IMR-90 (cell line): ENCODE measurements around the gene MEGF9. TPM values are rescaled to one million over a fixed set of nuclear protein-coding genes. Genes with fewer than 3 reads are reported as not detected.

Source experiments
- ATAC-seq: fragments of 200-7000 bp; cut with Tn5 transposase; 2 replicates; pipeline ENCODE4 v1.9.1; 2020; ENCODE audit warnings: low read depth, mild to moderate bottlenecking, moderate library complexity
- BruUV-seq: library from RNA; stranded (reverse); fragments of 400-500 nt; replicated peaks from 2 replicates; lab custom pipeline; 2021; lab: Mats Ljungman, UMichigan
- CTCF ChIA-PET: fragments of 300-600 bp; formaldehyde crosslinking; extraction: SDS; loops from one replicate; lab custom pipeline; 2021; ENCODE audit warnings: antibody characterized with exemption; lab: Yijun Ruan, JAX
- POLR2A ChIA-PET: fragments of 300-600 bp; sonication (Branson Sonifier 250); formaldehyde crosslinking; loops from one replicate; lab custom pipeline; 2022; ENCODE audit warnings: antibody characterized with exemption; ENCODE audit not compliant: unreplicated experiment; lab: Charles Lee
- DNase-seq: peaks from one replicate; pipeline ENCODE4 v3.0.0; 2013
- H2AFZ ChIP-seq: replicated peaks from 2 replicates; pipeline ENCODE3; 2013; ENCODE audit warnings: low read length, mild to moderate bottlenecking; ENCODE audit not compliant: poor library complexity
- H2AK5ac ChIP-seq: 2 replicates; pipeline ENCODE4 v1.6.1; 2013; ENCODE audit warnings: low read depth, low read length, inconsistent platforms
- H2AK9ac ChIP-seq: replicated peaks from 2 replicates; pipeline ENCODE3; 2013; ENCODE audit warnings: mild to moderate bottlenecking, low read depth, low read length, moderate library complexity; ENCODE audit not compliant: poor library complexity
- H2BK120ac ChIP-seq: 2 replicates; pipeline ENCODE4 v1.6.1; 2013; ENCODE audit warnings: low read depth, low read length, inconsistent platforms
- H2BK15ac ChIP-seq: 3 replicates; pipeline ENCODE4 v1.6.1; 2013; ENCODE audit warnings: low read depth, low read length, inconsistent platforms
- H2BK20ac ChIP-seq: 2 replicates; pipeline ENCODE4 v1.6.1; 2013; ENCODE audit warnings: low read depth, mild to moderate bottlenecking, inconsistent platforms, low read length, moderate library complexity
- H2BK5ac ChIP-seq: 2 replicates; pipeline ENCODE4 v1.6.1; 2013; ENCODE audit warnings: mild to moderate bottlenecking, low read depth, low read length, inconsistent platforms; ENCODE audit not compliant: poor library complexity, severe bottlenecking
- H3K14ac ChIP-seq: replicated peaks from 2 replicates; pipeline ENCODE4 v1.6.1; 2013; ENCODE audit warnings: low read depth, low read length, inconsistent platforms
- H3K18ac ChIP-seq: 2 replicates; pipeline ENCODE4 v1.6.1; 2013; ENCODE audit warnings: low read depth, low read length, control low read depth
- H3K23ac ChIP-seq: 2 replicates; pipeline ENCODE4 v1.6.1; 2013; ENCODE audit warnings: low read depth, low read length, inconsistent platforms
- H3K27ac ChIP-seq: 2 replicates; pipeline ENCODE4 v1.5.1; 2013; ENCODE audit warnings: mild to moderate bottlenecking, control low read depth, low read length; ENCODE audit not compliant: insufficient read depth
- H3K27me3 ChIP-seq: 2 replicates; pipeline ENCODE4 v1.6.1; 2013; ENCODE audit warnings: low read length; ENCODE audit not compliant: control insufficient read depth, insufficient read depth
- H3K36me3 ChIP-seq: 2 replicates; pipeline ENCODE4 v1.6.1; 2013; ENCODE audit warnings: low read length, mixed read lengths; ENCODE audit not compliant: control insufficient read depth, insufficient read depth
- H3K4ac ChIP-seq: 2 replicates; pipeline ENCODE4 v1.6.1; 2013; ENCODE audit warnings: low read depth, low read length, inconsistent platforms
- H3K4me1 ChIP-seq: 2 replicates; pipeline ENCODE4 v1.6.1; 2013; ENCODE audit warnings: low read length, mixed read lengths; ENCODE audit not compliant: control insufficient read depth, insufficient read depth
- H3K4me2 ChIP-seq: 2 replicates; pipeline ENCODE4 v1.6.1; 2013; ENCODE audit warnings: low read depth, mild to moderate bottlenecking, control low read depth, low read length, moderate library complexity
- H3K4me3 ChIP-seq: 2 replicates; pipeline ENCODE4 v1.5.1; 2013; ENCODE audit warnings: low read depth, mild to moderate bottlenecking, control low read depth, low read length, moderate library complexity; ENCODE audit not compliant: insufficient read depth
- H3K56ac ChIP-seq: 2 replicates; pipeline ENCODE4 v1.6.1; 2013; ENCODE audit warnings: low read length, inconsistent platforms; ENCODE audit not compliant: insufficient read depth; ENCODE audit errors: extremely low read depth
- H3K79me1 ChIP-seq, 2 experiments: 2 replicates each; pipeline ENCODE4 v1.6.1; 2013; ENCODE audit warnings: low read length in 2 of 2, inconsistent platforms in 1 of 2, low read depth in 1 of 2
- H3K9ac ChIP-seq: 2 replicates; pipeline ENCODE4 v1.6.1; 2013; ENCODE audit warnings: low read depth, low read length, control low read depth
- H3K9me1 ChIP-seq: 2 replicates; pipeline ENCODE4 v1.6.1; 2013; ENCODE audit warnings: low read length, inconsistent platforms; ENCODE audit not compliant: insufficient read depth
- H3K9me3 ChIP-seq: 2 replicates; pipeline ENCODE4 v1.6.1; 2013; ENCODE audit warnings: low read length; ENCODE audit not compliant: control insufficient read depth, insufficient read depth
- H4K20me1 ChIP-seq: 2 replicates; pipeline ENCODE4 v1.6.1; 2013; ENCODE audit warnings: low read length, inconsistent platforms; ENCODE audit not compliant: insufficient read depth
- H4K5ac ChIP-seq: 2 replicates; pipeline ENCODE4 v1.6.1; 2013; ENCODE audit warnings: mild to moderate bottlenecking, low read depth, low read length, control low read depth
- H4K8ac ChIP-seq, 2 experiments: 2 replicates each; pipeline ENCODE4 v1.6.1; 2013; ENCODE audit warnings: low read depth in 2 of 2, low read length in 2 of 2, control low read depth in 1 of 2, inconsistent platforms in 1 of 2
- H4K91ac ChIP-seq: 2 replicates; pipeline ENCODE4 v1.6.1; 2013; ENCODE audit warnings: low read depth, low read length, inconsistent platforms; ENCODE audit not compliant: insufficient read depth
- CHD1 ChIP-seq: IDR thresholded peaks from 2 replicates; pipeline ENCODE4 v1.6.1; 2012; ENCODE audit warnings: low read depth, low read length, improper control_type of control experiment
- FOS ChIP-seq: fragments of 150-350 bp; IDR thresholded peaks from 2 replicates; pipeline ENCODE4 v1.6.1; 2016; ENCODE audit warnings: low read depth, low read length
- MXI1 ChIP-seq: IDR thresholded peaks from 2 replicates; pipeline ENCODE4 v1.6.1; 2012; ENCODE audit warnings: low read depth, mild to moderate bottlenecking, low read length, moderate library complexity, borderline replicate concordance
- NFE2L2 ChIP-seq: fragments of 150-350 bp; IDR thresholded peaks from 2 replicates; pipeline ENCODE4 v1.6.1; 2016; ENCODE audit warnings: low read depth, mild to moderate bottlenecking, low read length
- RAD21 ChIP-seq: IDR thresholded peaks from 2 replicates; pipeline ENCODE4 v1.6.1; 2012; ENCODE audit warnings: low read length, improper control_type of control experiment
- RFX5 ChIP-seq: IDR thresholded peaks from 2 replicates; pipeline ENCODE4 v1.8.0; 2012; ENCODE audit warnings: low read depth, mild to moderate bottlenecking, low read length, moderate library complexity
- SMC3 ChIP-seq: fragments of 150-350 bp; IDR thresholded peaks from 2 replicates; pipeline ENCODE4 v1.6.1; 2016; ENCODE audit warnings: low read depth, mild to moderate bottlenecking, antibody characterized with exemption, low read length, moderate library complexity
- WGBS, 2 experiments: methylation state at CpG; one replicate each; pipeline versions ENCODE4 v1.1.5 to v1.1.7; 2013; ENCODE audit warnings: missing lambda C conversion rate in 2 of 2; ENCODE audit not compliant: insufficient read length in 1 of 2; ENCODE audit errors: extremely low coverage in 2 of 2; 5-methylcytosine and 5-hydroxymethylcytosine counted together
- dilution Hi-C: fragments of 300-500 bp; cut with HindIII; formaldehyde crosslinking; loops from one replicate; pipeline ENCODE4 v1.14.3; 2018; ENCODE audit warnings: low sequenced_read_pairs; ENCODE audit not compliant: unreplicated experiment
- in situ Hi-C: fragments of 300-500 bp; cut with MboI; formaldehyde crosslinking; loops from 3 replicates; pipeline ENCODE4 v1.14.3; 2019; ENCODE audit warnings: low sequenced_read_pairs, inconsistent platforms, mixed read lengths
- intact Hi-C: fragments of 100-400 bp; cut with micrococcal nuclease; formaldehyde crosslinking; loops from 2 replicates; pipeline ENCODE4 v1.10.0; 2022
- polyA plus RNA-seq, 3 experiments: library from polyadenylated mRNA; depleted of rRNA; stranded (reverse); fragments of >200 nt; gene quantifications; 2 replicates each; pipeline ENCODE4 v1.2.3, GENCODE V29; 2012; ENCODE audit warnings: low replicate concordance in 1 of 3
- total RNA-seq: library from RNA; depleted of rRNA; stranded (reverse); fragments of >200 nt; gene quantifications from 2 replicates; pipeline ENCODE4 v1.2.3, GENCODE V29; 2012
- TF ChIP-seq, protein P1 (sequence below): fragments of 150-350 bp; IDR thresholded peaks from 2 replicates; pipeline ENCODE4 v1.6.1; 2016; ENCODE audit warnings: low read depth, mild to moderate bottlenecking, low read length, moderate library complexity, borderline replicate concordance

MEGF9 gene
- total and polyA plus RNA-seq, 2 of the 4 experiments (the other 2 are of a cell fraction): 3.4 TPM

DNA sequence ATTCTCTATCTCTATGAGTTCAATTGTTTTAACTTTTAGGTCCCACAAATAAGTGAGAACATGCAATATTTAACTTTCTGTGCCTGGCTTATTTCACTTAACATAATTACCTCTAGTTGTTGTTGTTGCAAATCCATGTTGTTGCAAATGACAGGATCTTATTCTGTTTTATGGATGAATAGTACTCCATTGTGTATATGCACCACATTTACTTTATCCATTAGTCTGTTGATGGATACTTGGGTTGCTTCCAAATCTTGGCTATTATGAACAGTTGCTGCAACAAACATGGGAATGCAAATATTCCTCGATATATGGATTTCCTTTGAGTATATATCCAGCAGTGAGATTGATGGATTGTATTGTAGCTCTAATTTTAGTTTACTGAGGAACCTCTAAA lies 36.3 kb downstream of the MEGF9 start:
- no peaks in the 10 kb centered on the region for H3K27me3 ChIP-seq
- no peak overlapping the region for H3K4me3 ChIP-seq
- H3K9me1 ChIP-seq: no peaks in the 10 kb centered on the region
- no TSS peak for BruUV-seq
- no peak overlapping the region for H3K4ac ChIP-seq
- H2BK20ac ChIP-seq: no peak overlapping the region
- intact Hi-C loops: no loop called here
- H3K9ac ChIP-seq: no peak overlapping the region
- dilution Hi-C loops: no loop called here
- no CpG with 5 or more reads among the region's 1 CpG for WGBS, 2 experiments
- H4K20me1 ChIP-seq: no peaks in the 10 kb centered on the region
- ATAC-seq: no peak
- no peak overlapping the region for H3K23ac ChIP-seq
- H2AK5ac ChIP-seq: no peak overlapping the region
- no peak overlapping the region for H3K18ac ChIP-seq
- H4K5ac ChIP-seq: no peak overlapping the region
- no peak overlapping the region for H4K91ac ChIP-seq
- no peak overlapping the region for H4K8ac ChIP-seq
- no peak for TF ChIP-seq SMC3
- TF ChIP-seq, protein P1, sequence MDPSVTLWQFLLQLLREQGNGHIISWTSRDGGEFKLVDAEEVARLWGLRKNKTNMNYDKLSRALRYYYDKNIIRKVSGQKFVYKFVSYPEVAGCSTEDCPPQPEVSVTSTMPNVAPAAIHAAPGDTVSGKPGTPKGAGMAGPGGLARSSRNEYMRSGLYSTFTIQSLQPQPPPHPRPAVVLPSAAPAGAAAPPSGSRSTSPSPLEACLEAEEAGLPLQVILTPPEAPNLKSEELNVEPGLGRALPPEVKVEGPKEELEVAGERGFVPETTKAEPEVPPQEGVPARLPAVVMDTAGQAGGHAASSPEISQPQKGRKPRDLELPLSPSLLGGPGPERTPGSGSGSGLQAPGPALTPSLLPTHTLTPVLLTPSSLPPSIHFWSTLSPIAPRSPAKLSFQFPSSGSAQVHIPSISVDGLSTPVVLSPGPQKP: no peak
- no peak for TF ChIP-seq RAD21
- no peak for TF ChIP-seq NFE2L2
- TF ChIP-seq CHD1: no peak
- TF ChIP-seq FOS: no peak
- no peak for TF ChIP-seq RFX5
- TF ChIP-seq MXI1: no peak
- no peak overlapping the region for H3K14ac ChIP-seq
- H2AK9ac ChIP-seq: no peak overlapping the region
- ChIA-PET POLR2A (no interaction called here), CTCF (no interaction called here)
- no peaks in the 10 kb centered on the region for H3K9me3 ChIP-seq
- H3K79me1 ChIP-seq: peaks cover 4 to 32% of the 10 kb centered on the region in 2 experiments; a peak in 3 of 4 replicates
- no peak overlapping the region for H2BK120ac ChIP-seq
- H3K27ac ChIP-seq: no peak overlapping the region
- no peak overlapping the region for H2BK5ac ChIP-seq
- no peak overlapping the region for H3K4me2 ChIP-seq
- H2BK15ac ChIP-seq: no peak overlapping the region
- in situ Hi-C loops: no loop called here
- H2AFZ ChIP-seq: no peak overlapping the region
- H3K4me1 ChIP-seq: no peaks in the 10 kb centered on the region; the same call in 1 of the 2 replicates
- no peak for DNase-seq
- H3K36me3 ChIP-seq: no peaks in the 10 kb centered on the region
- no peak overlapping the region for H3K56ac ChIP-seq
